Keratinocyte (primary cell): ENCODE data around the gene FASTKD1. TPM values are rescaled to one million over a fixed set of nuclear protein-coding genes. Genes with fewer than 3 reads are reported as not detected.
"Not testable (repeated sequence)": the region's sequence is repeated elsewhere in the genome, so short reads cannot be mapped to it uniquely, and the experiment has no call there.

Experiments used
- DNase-seq: peaks from one replicate; pipeline ENCODE4 v3.0.0-alpha.2; 2011; ENCODE audit warnings: low read depth, missing footprints, low spot score
- FAIRE-seq: peaks from 2 replicates; lab custom pipeline; 2011; peaks lifted over from hg19 to GRCh38; lab: Jason Lieb, UNC
- H2AFZ ChIP-seq: 2 replicates; pipeline ENCODE4 v1.6.0; 2012; ENCODE audit warnings: low read length, control low read depth, inconsistent platforms; ENCODE audit not compliant: control insufficient read depth
- H3K27ac ChIP-seq: 2 replicates; pipeline ENCODE4 v1.5.1; 2011; ENCODE audit warnings: low read length; ENCODE audit not compliant: control insufficient read depth, insufficient read depth
- H3K27me3 ChIP-seq: 3 replicates; pipeline ENCODE4 v1.6.0; 2011; ENCODE audit warnings: low read length; ENCODE audit not compliant: control insufficient read depth, insufficient read depth; ENCODE audit errors: extremely low read depth
- H3K36me3 ChIP-seq, 2 experiments: 2 replicates in 1 of 2; 3 replicates in 1 of 2; pipeline ENCODE4 v1.5.1; 2011; ENCODE audit warnings: low read length in 2 of 2, mild to moderate bottlenecking in 1 of 2; ENCODE audit not compliant: control insufficient read depth in 2 of 2, insufficient read depth in 2 of 2; ENCODE audit errors: extremely low read depth in 1 of 2
- H3K4me1 ChIP-seq: 3 replicates; pipeline ENCODE4 v1.5.1; 2011; ENCODE audit warnings: low read length; ENCODE audit not compliant: control insufficient read depth, insufficient read depth; ENCODE audit errors: extremely low read depth
- H3K4me2 ChIP-seq: 3 replicates; pipeline ENCODE4 v1.6.0; 2011; ENCODE audit warnings: low read depth, low read length; ENCODE audit not compliant: control insufficient read depth, insufficient read depth; ENCODE audit errors: extremely low read depth
- H3K4me3 ChIP-seq, 3 experiments: fragments of 200-600 bp in 1 of 3; sonication (generic) in 1 of 3; 2 replicates in 2 of 3; 3 replicates in 1 of 3; pipeline ENCODE4 v1.5.1; 2011 to 2016; ENCODE audit warnings: low read length in 3 of 3, mild to moderate bottlenecking in 3 of 3, control low read depth in 2 of 3, inconsistent platforms in 1 of 3, low read depth in 1 of 3, mixed read lengths in 1 of 3, mixed run types in 1 of 3, moderate library complexity in 1 of 3; ENCODE audit not compliant: control insufficient read depth in 2 of 3, insufficient read depth in 2 of 3; ENCODE audit errors: extremely low read depth in 1 of 3
- H3K79me2 ChIP-seq: 2 replicates; pipeline ENCODE4 v1.6.0; 2012; ENCODE audit warnings: low read length; ENCODE audit not compliant: control insufficient read depth, insufficient read depth
- H3K9ac ChIP-seq: 3 replicates; pipeline ENCODE4 v1.6.0; 2011; ENCODE audit warnings: low read length; ENCODE audit not compliant: control insufficient read depth, insufficient read depth; ENCODE audit errors: extremely low read depth
- H3K9me1 ChIP-seq: 3 replicates; pipeline ENCODE4 v1.6.0; 2011; ENCODE audit warnings: low read length; ENCODE audit not compliant: control insufficient read depth, insufficient read depth; ENCODE audit errors: extremely low read depth
- H3K9me3 ChIP-seq: 2 replicates; pipeline ENCODE4 v1.5.1; 2012; ENCODE audit warnings: low read depth, low read length; ENCODE audit not compliant: control insufficient read depth
- H4K20me1 ChIP-seq: 3 replicates; pipeline ENCODE4 v1.6.0; 2011; ENCODE audit warnings: low read length; ENCODE audit not compliant: control insufficient read depth, insufficient read depth; ENCODE audit errors: extremely low read depth
- CTCF ChIP-seq, 3 experiments: IDR thresholded peaks in 1 of 3; conservative IDR thresholded peaks in 1 of 3; optimal IDR thresholded peaks in 1 of 3; 2 replicates in 2 of 3; 3 replicates in 1 of 3; pipeline versions ENCODE3 to v1.5.1; 2011; ENCODE audit warnings: low read length in 3 of 3, mild to moderate bottlenecking in 3 of 3, moderate library complexity in 2 of 3, control low read depth in 1 of 3, inconsistent platforms in 1 of 3; ENCODE audit not compliant: insufficient read depth in 2 of 3; ENCODE audit errors: extremely low read depth in 1 of 3
- EZH2 ChIP-seq: IDR thresholded peaks from one replicate; pipeline ENCODE4 v1.6.1; 2012; ENCODE audit warnings: inconsistent platforms, mild to moderate bottlenecking, low read length, moderate library complexity
- dilution Hi-C: fragments of 300-500 bp; cut with MboI; formaldehyde crosslinking; loops from one replicate; pipeline ENCODE4 v1.7.0; 2020; ENCODE audit warnings: low sequenced_read_pairs; ENCODE audit not compliant: extremely low pct_ligation_motif_present
- polyA plus RNA-seq, 5 experiments: library from polyadenylated mRNA; depleted of rRNA in 3 of 5; stranded (reverse) in 3 of 5; stranded (forward) in 1 of 5; unstranded in 1 of 5; fragments of >200 nt; gene quantifications; 1 replicate in 1 of 5; 2 replicates in 3 of 5; 3 replicates in 1 of 5; pipeline versions ENCODE4 v1.2.1 to v1.2.3, GENCODE V29; 2011 to 2012; ENCODE audit warnings: missing spikeins in 2 of 5, low read depth in 1 of 5, low replicate concordance in 1 of 5

FASTKD1 gene
- polyA plus RNA-seq, 1 donor (not counting 4 experiments of a cell fraction or from before 2014, with no cell fraction given): 41.7 TPM

- Histone ChIP-seq H3K9me1 (no peaks in the 10 kb centered on the region), H3K4me2 (no peak overlapping the region), H3K27me3 (no peaks in the 10 kb centered on the region), H2AFZ (no peak overlapping the region), H3K4me3 (no peak overlapping the region), H4K20me1 (no peaks in the 10 kb centered on the region), H3K9ac (no peak overlapping the region), H3K27ac (no peak overlapping the region), H3K79me2 (peaks cover 2% of the 10 kb centered on the region), H3K9me3 (no peaks in the 10 kb centered on the region), H3K36me3 (peaks cover 0 to 5% of the 10 kb centered on the region in 2 experiments), H3K4me1 (peaks cover 8% of the 10 kb centered on the region)
- no peak for FAIRE-seq
- dilution Hi-C loops: no loop called here
- TF ChIP-seq EZH2: no peak
- TF ChIP-seq CTCF (optimal IDR thresholded peaks at IDR 0.05 in 1 of 3, IDR thresholded peaks at IDR 0.05 in 1 of 3, conservative IDR thresholded peaks at IDR 0.05 in 1 of 3; ENCODE audit: extremely low read depth in 1 of 3, insufficient read depth in 2 of 3, low read length in 3 of 3): no peak
- no peak for DNase-seq
These were observed 11.1 kb downstream of the FASTKD1 start for GRCh38 chr2:169562519-169562918.

- H3K27me3 ChIP-seq, H4K20me1 ChIP-seq, DNase-seq, H3K9ac ChIP-seq, H2AFZ ChIP-seq, H3K9me1 ChIP-seq, H3K79me2 ChIP-seq, FAIRE-seq, H3K4me1 ChIP-seq, H3K4me3 ChIP-seq, H3K4me2 ChIP-seq, dilution Hi-C loops, H3K27ac ChIP-seq, H3K36me3 ChIP-seq, H3K9me3 ChIP-seq: not testable (repeated sequence)
These were observed 11.6 kb downstream of the FASTKD1 start for GRCh38 chr2:169562084-169562483.

- no peak overlapping the region for H3K27ac ChIP-seq
- H4K20me1 ChIP-seq: no peaks in the 10 kb centered on the region
- H3K9ac ChIP-seq: no peak overlapping the region
- dilution Hi-C loops: no loop called here
- peaks cover 2% of the 10 kb centered on the region for H3K79me2 ChIP-seq
- H3K9me1 ChIP-seq: no peaks in the 10 kb centered on the region
- peaks cover 0 to 5% of the 10 kb centered on the region in 2 experiments for H3K36me3 ChIP-seq
- DNase-seq (no peak), FAIRE-seq (no peak)
- TF ChIP-seq CTCF (optimal IDR thresholded peaks at IDR 0.05 in 1 of 3, IDR thresholded peaks at IDR 0.05 in 1 of 3, conservative IDR thresholded peaks at IDR 0.05 in 1 of 3; ENCODE audit: extremely low read depth in 1 of 3, insufficient read depth in 2 of 3, low read length in 3 of 3): no peak
- TF ChIP-seq EZH2: no peak
- no peaks in the 10 kb centered on the region for H3K27me3 ChIP-seq
- peaks cover 8% of the 10 kb centered on the region for H3K4me1 ChIP-seq
- no peak overlapping the region for H2AFZ ChIP-seq
- no peak overlapping the region for H3K4me3 ChIP-seq
- H3K9me3 ChIP-seq: no peaks in the 10 kb centered on the region
- no peak overlapping the region for H3K4me2 ChIP-seq
These were observed 12.3 kb downstream of the FASTKD1 start for GRCh38 chr2:169561364-169561763.
